Measurements from ENCODE around the gene MRPL57. TPM values are rescaled to one million over a fixed set of nuclear protein-coding genes. Genes with fewer than 3 reads are reported as not detected.
"Not testable (repeated sequence)": the region's sequence is repeated elsewhere in the genome, so short reads cannot be mapped to it uniquely, and the experiment has no call there.

Gene MRPL57
- 10 to 100 TPM; 28.0 to 48.2 (median 32.1) TPM for total RNA-seq

DNA sequence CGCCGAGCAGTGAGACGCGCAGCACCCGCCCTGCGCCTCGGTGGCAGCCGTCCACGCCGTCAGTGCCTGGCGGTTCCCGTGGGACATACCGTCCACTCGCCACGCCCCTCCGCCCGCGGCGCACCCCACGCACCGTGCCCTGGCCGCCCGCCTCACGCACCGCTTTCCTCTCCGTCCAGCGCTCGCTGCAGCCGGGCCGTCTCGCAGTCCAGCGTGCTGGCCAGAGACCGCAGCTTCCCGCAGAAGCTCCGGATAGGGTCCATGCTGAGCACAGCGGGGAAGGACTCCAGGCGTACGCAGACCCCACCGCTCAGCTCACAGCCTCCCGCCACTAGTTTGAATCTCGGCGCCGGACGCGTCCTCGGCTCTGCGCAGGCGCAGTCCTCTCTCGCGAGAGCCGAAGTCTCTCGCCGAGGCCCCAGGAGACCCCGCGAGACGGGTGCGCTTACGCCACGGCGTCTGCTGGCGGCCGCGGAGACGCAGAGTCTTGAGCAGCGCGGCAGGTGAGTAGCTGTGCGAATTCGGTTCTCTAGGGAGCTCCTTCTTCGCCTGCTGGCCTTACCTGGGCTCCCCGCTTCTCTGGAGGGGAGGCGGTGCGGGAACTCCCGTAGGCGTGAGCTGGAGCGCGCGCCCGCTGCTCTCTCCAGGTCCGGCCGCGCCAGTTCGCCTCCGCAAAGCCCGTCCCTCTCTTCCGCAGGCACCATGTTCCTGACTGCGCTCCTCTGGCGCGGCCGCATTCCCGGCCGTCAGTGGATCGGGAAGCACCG lies at the start of gene MRPL57, which contains the start of gene SKA3:
Gene MRPL57, plus strand, starts transcription at position 444 of the 767 bp plus-strand sequence. Its CDS starts 259 bp downstream, at position 703.
Gene SKA3, minus strand, starts transcription at position 338 of the 767 bp plus-strand sequence. Its CDS starts 75 bp downstream, at position 263.
- no peaks in the 10 kb centered on the region for H3K27me3 ChIP-seq
- 3% methylated on average over 12 of the region's 93 CpGs for WGBS
- peak within 1 kb of the TSS; percentile 76 to 91 (median 89) for H3K4me3 ChIP-seq
- no peaks in the 10 kb centered on the region for H3K36me3 ChIP-seq
- no peaks in the 10 kb centered on the region for H3K9me3 ChIP-seq
- H3K4me1 ChIP-seq: peaks cover 11 to 27% (median 21%) of the 10 kb centered on the region in 4 donors
- peak within 1 kb of the TSS; percentile 94 to 98 (median 95) for H3K27ac ChIP-seq (replicated peaks in 1 of 4)
- intact Hi-C loops (cut with DNase I): loop anchor here (5.0 kb wide), 2 partner anchors 234 to 301 kb away; no protein-coding TSS in a partner anchor
- TF ChIP-seq POLR2AphosphoS5 (IDR thresholded peaks at IDR 0.05) (peak; percentile 95 to 97), POLR2A (IDR thresholded peaks at IDR 0.05; ENCODE audit: low read depth) (peak; percentile 42), EP300 (IDR thresholded peaks at IDR 0.05) (no peak)
- TF ChIP-seq, protein P1, sequence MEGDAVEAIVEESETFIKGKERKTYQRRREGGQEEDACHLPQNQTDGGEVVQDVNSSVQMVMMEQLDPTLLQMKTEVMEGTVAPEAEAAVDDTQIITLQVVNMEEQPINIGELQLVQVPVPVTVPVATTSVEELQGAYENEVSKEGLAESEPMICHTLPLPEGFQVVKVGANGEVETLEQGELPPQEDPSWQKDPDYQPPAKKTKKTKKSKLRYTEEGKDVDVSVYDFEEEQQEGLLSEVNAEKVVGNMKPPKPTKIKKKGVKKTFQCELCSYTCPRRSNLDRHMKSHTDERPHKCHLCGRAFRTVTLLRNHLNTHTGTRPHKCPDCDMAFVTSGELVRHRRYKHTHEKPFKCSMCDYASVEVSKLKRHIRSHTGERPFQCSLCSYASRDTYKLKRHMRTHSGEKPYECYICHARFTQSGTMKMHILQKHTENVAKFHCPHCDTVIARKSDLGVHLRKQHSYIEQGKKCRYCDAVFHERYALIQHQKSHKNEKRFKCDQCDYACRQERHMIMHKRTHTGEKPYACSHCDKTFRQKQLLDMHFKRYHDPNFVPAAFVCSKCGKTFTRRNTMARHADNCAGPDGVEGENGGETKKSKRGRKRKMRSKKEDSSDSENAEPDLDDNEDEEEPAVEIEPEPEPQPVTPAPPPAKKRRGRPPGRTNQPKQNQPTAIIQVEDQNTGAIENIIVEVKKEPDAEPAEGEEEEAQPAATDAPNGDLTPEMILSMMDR (IDR thresholded peaks at IDR 0.05): peak in 2 of 3 experiments; percentile 34
- peak; percentile 94 for DNase-seq (ENCODE audit: extremely low spot score)

DNA sequence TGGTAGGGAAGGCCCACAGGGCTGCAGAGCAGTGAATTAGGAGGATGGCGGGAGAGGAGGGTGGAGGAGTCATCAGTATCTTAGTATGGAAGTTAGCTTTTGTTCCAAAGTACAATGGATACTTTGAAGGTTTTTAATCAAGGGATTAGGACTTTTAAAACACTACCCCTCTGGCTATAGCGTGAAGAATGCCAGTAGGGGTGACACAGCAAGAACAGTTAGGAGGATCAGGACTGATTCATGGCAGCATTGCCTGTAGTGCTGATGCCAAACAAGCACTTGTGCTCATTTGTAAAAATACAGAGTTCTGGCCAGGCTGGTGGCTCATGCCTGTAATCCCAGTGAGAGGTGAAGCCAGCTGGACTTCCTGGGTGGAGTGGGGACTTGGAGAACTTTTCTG lies 46.3 kb upstream of the MRPL57 start:
- TF ChIP-seq EP300 (IDR thresholded peaks at IDR 0.05) (no peak), POLR2A (IDR thresholded peaks at IDR 0.05; ENCODE audit: low read depth) (no peak)
- 83% methylated on average over 2 of the region's 2 CpGs for WGBS
- H3K27ac ChIP-seq (replicated peaks in 1 of 4): no peak overlapping the region
- H3K9me3 ChIP-seq: no peaks in the 10 kb centered on the region
- peaks cover 0 to 12% (median 0%) of the 10 kb centered on the region in 4 donors for H3K27me3 ChIP-seq
- DNase-seq (ENCODE audit: extremely low spot score): no peak
- H3K36me3 ChIP-seq: no peaks in the 10 kb centered on the region
- H3K4me1 ChIP-seq: no peaks in the 10 kb centered on the region
- intact Hi-C loops (cut with DNase I): no loop called here
- no peak overlapping the region for H3K4me3 ChIP-seq

DNA sequence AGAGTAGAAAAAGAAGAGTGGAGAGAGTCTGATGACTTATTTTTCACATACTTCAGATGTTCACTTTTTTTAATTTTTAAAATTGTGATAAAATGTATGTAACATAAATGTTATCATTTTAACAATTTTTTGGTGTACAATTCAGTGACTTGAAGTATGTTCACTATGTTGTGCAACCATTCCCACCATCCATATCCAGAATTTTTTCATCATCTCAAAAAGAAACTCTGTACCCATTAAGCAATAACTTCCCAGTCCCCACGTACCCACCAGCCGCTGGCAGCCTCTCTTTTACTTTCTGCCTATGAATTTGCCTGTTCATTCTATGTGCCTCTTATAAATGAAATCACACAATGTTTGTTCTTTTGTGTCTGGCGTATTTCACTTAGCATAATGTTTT lies 43.4 kb upstream of the MRPL57 start:
- Histone ChIP-seq H3K9me3 (no peaks in the 10 kb centered on the region), H3K4me1 (no peaks in the 10 kb centered on the region), H3K27me3 (peaks cover 0 to 12% (median 0%) of the 10 kb centered on the region in 4 donors), H3K4me3 (no peak overlapping the region), H3K36me3 (no peaks in the 10 kb centered on the region), H3K27ac (replicated peaks in 1 of 4) (no peak overlapping the region)
- intact Hi-C loops (cut with DNase I): loop anchor here (2.0 kb wide), 1 partner anchor 190 kb away; no protein-coding TSS in a partner anchor
- WGBS: 81% methylated on average over 3 of the region's 3 CpGs
- TF ChIP-seq, protein P1 (IDR thresholded peaks at IDR 0.05): no peak
- no peak for DNase-seq (ENCODE audit: extremely low spot score)

DNA sequence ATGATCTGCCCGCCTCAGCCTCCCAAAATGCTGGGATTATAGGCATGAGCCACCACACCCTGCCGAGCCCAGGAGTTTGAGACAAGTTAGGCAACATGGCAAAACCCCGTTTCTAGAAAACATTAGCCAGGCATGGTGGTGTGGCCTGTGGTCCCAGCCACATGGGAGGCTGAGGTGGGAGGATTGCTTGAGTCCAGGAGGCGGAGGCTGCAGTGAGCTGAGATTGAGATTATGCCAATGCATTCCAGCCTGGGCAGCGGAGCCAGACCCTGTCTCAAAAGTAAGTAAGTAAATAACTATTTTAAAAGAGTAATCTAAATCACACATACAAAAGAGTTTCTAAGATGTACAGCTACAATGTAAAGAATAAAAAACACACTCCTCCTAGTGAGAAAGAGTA lies 42.0 kb upstream of the MRPL57 start:
- Histone ChIP-seq H3K27ac (replicated peaks in 1 of 4) (no peak overlapping the region), H3K4me3 (no peak overlapping the region), H3K36me3 (no peaks in the 10 kb centered on the region), H3K27me3 (peaks cover 0 to 12% (median 0%) of the 10 kb centered on the region in 4 donors), H3K9me3 (no peaks in the 10 kb centered on the region), H3K4me1 (peaks cover 0 to 4% (median under 1%) of the 10 kb centered on the region in 4 donors)
- TF ChIP-seq POLR2A (IDR thresholded peaks at IDR 0.05; ENCODE audit: low read depth): no peak
- TF ChIP-seq, protein P1 (IDR thresholded peaks at IDR 0.05): no peak
- TF ChIP-seq POLR2AphosphoS5 (IDR thresholded peaks at IDR 0.05): no peak
- TF ChIP-seq EP300 (IDR thresholded peaks at IDR 0.05): no peak
- intact Hi-C loops (cut with DNase I): no loop called here
- WGBS: 73% methylated on average over 4 of the region's 5 CpGs
- no peak for DNase-seq (ENCODE audit: extremely low spot score)

DNA sequence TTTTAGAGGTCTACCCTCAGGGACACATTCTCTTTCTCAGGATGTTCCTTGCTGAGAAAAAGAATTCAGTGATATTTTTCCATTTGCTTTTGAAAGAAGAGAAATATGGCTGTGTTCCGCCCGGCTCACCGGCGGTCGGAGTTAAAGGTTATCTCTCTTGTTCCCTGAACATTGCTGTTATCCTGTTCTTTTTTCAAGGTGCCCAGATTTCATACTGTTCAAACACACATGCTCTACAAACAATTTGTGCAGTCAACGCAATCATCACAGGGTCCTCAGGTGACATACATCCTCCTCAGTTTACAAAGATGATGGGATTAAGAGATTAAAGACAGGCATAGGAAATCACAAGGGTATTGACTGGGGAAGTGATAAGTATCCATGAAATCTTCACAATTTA lies 40.6 kb upstream of the MRPL57 start:
- DNase-seq (ENCODE audit: extremely low spot score); H3K4me3 ChIP-seq; H3K36me3 ChIP-seq; intact Hi-C loops (cut with DNase I); H3K27me3 ChIP-seq; H3K9me3 ChIP-seq; H3K27ac ChIP-seq (replicated peaks in 1 of 4); H3K4me1 ChIP-seq: not testable (repeated sequence)
- 88% methylated on average over 6 of the region's 6 CpGs for WGBS

Measured in esophagus muscularis mucosa (tissue), 4 donors.